ENCODE data around the gene RNF224. TPM values are rescaled to one million over a fixed set of nuclear protein-coding genes. Genes with fewer than 3 reads are reported as not detected.
A peak's percentile ranks its signal among the peaks of the same experiment; 100 is the strongest.

Gene RNF224
- total and polyA plus RNA-seq, 2 of the 13 experiments (the other 11 are each of a cell fraction or from before 2014, with no cell fraction given), result 0.09 TPM; not detected in 1

- TF ChIP-seq CHD2 (IDR thresholded peaks at IDR 0.05; ENCODE audit: low read depth, low read length) (no peak), ZNF543 (CRISPR knock-in tag; IDR thresholded peaks at IDR 0.05) (no peak; the same call in 1 of the 2 replicates), TRIM22 (IDR thresholded peaks at IDR 0.05) (no peak), TBX2 (CRISPR knock-in tag; IDR thresholded peaks at IDR 0.05; ENCODE audit: borderline replicate concordance) (0 out of 2 replicates have a peak, but pooled peaks have one; percentile 45), CENPT (CRISPR knock-in tag; IDR thresholded peaks at IDR 0.05; ENCODE audit: low read depth) (no peak), MED8 (CRISPR knock-in tag; IDR thresholded peaks at IDR 0.05; ENCODE audit: insufficient replicate concordance) (no peak), TCF12 (IDR thresholded peaks at IDR 0.05) (no peak), TCF12 (CRISPR knock-in tag; IDR thresholded peaks at IDR 0.05) (0 out of 2 replicates have a peak, but pooled peaks have one; percentile 45), RBAK (CRISPR knock-in tag; IDR thresholded peaks at IDR 0.05) (no peak), ZNF18 (CRISPR knock-in tag; IDR thresholded peaks at IDR 0.05; ENCODE audit: insufficient replicate concordance) (peak; percentile 94), ZSCAN22 (CRISPR knock-in tag; IDR thresholded peaks at IDR 0.05) (0 out of 2 replicates have a peak, but pooled peaks have one; percentile 19), POLR2G (IDR thresholded peaks at IDR 0.05; ENCODE audit: low read depth, low read length) (peak; percentile 78), STAG1 (CRISPR knock-in tag; IDR thresholded peaks at IDR 0.05) (no peak), ZBTB20 (CRISPR knock-in tag; IDR thresholded peaks at IDR 0.05; ENCODE audit: borderline replicate concordance, low read depth) (peak; percentile 24; the same call in 1 of the 2 replicates), SMARCE1 (IDR thresholded peaks at IDR 0.05; ENCODE audit: borderline replicate concordance) (no peak), SPEN (CRISPR knock-in tag; IDR thresholded peaks at IDR 0.05; ENCODE audit: low read depth) (no peak; the same call in 1 of the 2 replicates), KLF11 (CRISPR knock-in tag; IDR thresholded peaks at IDR 0.05) (no peak), HINFP (CRISPR knock-in tag; IDR thresholded peaks at IDR 0.05; ENCODE audit: low read depth) (0 out of 2 replicates have a peak, but pooled peaks have one; percentile 23), ZNF12 (CRISPR knock-in tag; IDR thresholded peaks at IDR 0.05) (no peak), ZNF772 (CRISPR knock-in tag; IDR thresholded peaks at IDR 0.05) (peak; percentile 74), FOXP4 (CRISPR knock-in tag; IDR thresholded peaks at IDR 0.05) (no peak), ZNF589 (CRISPR knock-in tag; conservative IDR thresholded peaks at IDR 0.05) (no peak), ZNF224 (CRISPR knock-in tag; IDR thresholded peaks at IDR 0.05) (0 out of 2 replicates have a peak, but pooled peaks have one; percentile 33)
These were observed 9.8 kb upstream of the RNF224 start (continued) for GRCh38 chr9:137217276-137218211.
